ENCODE data around the gene PSMA2.

DNA sequence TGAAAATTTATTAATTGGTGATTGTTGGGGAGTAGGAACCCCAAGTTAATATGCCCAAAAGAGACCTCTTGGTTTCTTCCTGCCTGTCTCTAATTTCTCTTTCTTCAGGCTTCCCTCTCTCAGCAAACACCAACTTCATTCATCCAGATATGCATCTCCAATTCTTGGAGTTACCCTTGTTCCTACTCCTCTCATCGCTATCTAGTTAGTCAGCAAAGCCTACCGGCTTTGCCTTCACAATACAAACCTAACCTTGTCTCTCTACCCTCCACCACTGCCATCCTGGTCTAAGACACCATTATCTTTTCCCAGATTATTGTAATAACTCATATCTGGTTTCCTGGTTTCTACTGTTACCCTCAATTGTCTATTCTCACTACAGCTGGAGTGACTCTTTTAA is 48.1 kb upstream of the PSMA2 start:
- TF ChIP-seq POLR2A (IDR thresholded peaks at IDR 0.05) (no peak), CTCF (IDR thresholded peaks at IDR 0.05 in 4 of 5, conservative IDR thresholded peaks at IDR 0.05 in 1 of 5) (no peak)

Measured in gastrocnemius medialis (tissue), 4 donors.